Chondrocyte (in vitro differentiated cells): Measurements from ENCODE around the gene FNBP1. TPM values are rescaled to one million over a fixed set of nuclear protein-coding genes. Genes with fewer than 3 reads are reported as not detected.
A peak's percentile ranks its signal among the peaks of the same experiment; 100 is the strongest.

Experiments used
- DNase-seq: peaks from one replicate; pipeline ENCODE4 v3.0.0; 2021; ENCODE audit warnings: mixed read lengths, low spot score
- H3K27ac Mint-ChIP-seq: one replicate; pipeline ENCODE4 v1.8.0; 2021; ENCODE audit warnings: mild to moderate bottlenecking, moderate library complexity, mixed read lengths; ENCODE audit not compliant: unreplicated experiment
- H3K27me3 Mint-ChIP-seq: 2 replicates; pipeline ENCODE4 v1.8.0; 2021; ENCODE audit warnings: low read depth, mixed read lengths
- H3K36me3 Mint-ChIP-seq: 2 replicates; pipeline ENCODE4 v1.8.0; 2021; ENCODE audit warnings: low read depth, mixed read lengths
- H3K4me1 Mint-ChIP-seq: 2 replicates; pipeline ENCODE4 v1.8.0; 2021; ENCODE audit warnings: low read depth, mild to moderate bottlenecking, mixed read lengths
- H3K4me3 Mint-ChIP-seq: one replicate; pipeline ENCODE4 v1.8.0; 2021; ENCODE audit warnings: mild to moderate bottlenecking, moderate library complexity, mixed read lengths; ENCODE audit not compliant: unreplicated experiment
- H3K9me3 Mint-ChIP-seq: 2 replicates; pipeline ENCODE4 v1.8.0; 2021; ENCODE audit warnings: low read depth, mixed read lengths
- CTCF ChIP-seq: fragments of 200-600 bp; sonication (generic); IDR thresholded peaks from 2 replicates; pipeline ENCODE4 v1.5.0; 2021; ENCODE audit warnings: antibody characterized with exemption, mild to moderate bottlenecking, moderate library complexity
- total RNA-seq: library from RNA; stranded (reverse); gene quantifications from 3 replicates; pipeline ENCODE4 v1.2.1, GENCODE V29; 2021

FNBP1 gene
- total RNA-seq, 1 donor from 2014 or later = 61.2 TPM

- H3K36me3 Mint-ChIP-seq = peaks cover 12% of the 10 kb centered on the region
- H3K4me1 Mint-ChIP-seq = peaks cover 68% of the 10 kb centered on the region
- H3K4me3 Mint-ChIP-seq = no peak overlapping the region
- H3K27ac Mint-ChIP-seq = peak overlapping the region; percentile 97
- no peak for DNase-seq
- H3K9me3 Mint-ChIP-seq = no peaks in the 10 kb centered on the region
- TF ChIP-seq CTCF = no peak
- no peaks in the 10 kb centered on the region for H3K27me3 Mint-ChIP-seq
Observed at GRCh38 chr9:129964901-129965734, 77.9 kb downstream of the FNBP1 start.

DNA sequence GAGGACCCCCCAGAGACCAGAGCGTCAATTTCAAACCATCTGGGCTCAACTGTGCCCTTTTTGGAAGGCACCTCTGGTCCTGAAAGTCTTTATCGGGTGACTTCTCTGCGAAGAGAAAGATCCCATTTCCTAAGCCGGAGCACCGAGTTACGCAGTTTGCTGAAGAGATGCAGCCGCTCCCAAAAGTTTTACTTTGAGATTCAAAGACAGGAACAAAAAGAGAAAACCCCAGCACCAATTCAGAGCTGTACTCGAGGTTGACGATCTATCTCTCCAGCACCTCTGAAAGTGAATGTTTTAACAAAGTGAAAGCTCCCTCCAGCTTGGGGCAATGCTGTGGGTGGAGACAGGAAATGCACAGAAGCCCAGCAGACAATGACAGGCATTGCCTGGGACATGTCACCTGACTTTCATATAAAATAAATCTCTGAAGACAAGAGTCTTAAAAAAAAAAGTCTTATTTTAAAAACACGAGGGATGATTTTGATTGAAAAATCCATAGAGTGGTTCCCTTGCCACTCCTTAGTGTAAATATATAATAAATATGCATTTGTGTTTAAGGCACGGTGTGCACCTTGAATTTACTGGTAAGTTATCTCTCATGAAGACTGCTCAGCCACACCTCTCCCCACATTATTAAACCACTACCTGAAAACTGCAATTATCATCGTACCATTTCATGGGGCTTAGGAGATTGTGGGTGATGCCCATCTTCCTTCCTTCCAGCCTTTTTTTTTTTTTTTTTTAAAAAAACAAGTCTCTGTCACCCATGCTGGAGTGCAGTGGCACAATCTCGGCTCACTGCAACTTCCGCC lies 79.9 kb downstream of the FNBP1 start:
- no peak for TF ChIP-seq CTCF
- H3K9me3 Mint-ChIP-seq = no peaks in the 10 kb centered on the region
- H3K27ac Mint-ChIP-seq = peak overlapping the region; percentile 97
- H3K36me3 Mint-ChIP-seq = peaks cover 12% of the 10 kb centered on the region
- H3K4me3 Mint-ChIP-seq = peak overlapping the region; percentile 71
- DNase-seq = no peak
- peaks cover 55% of the 10 kb centered on the region for H3K4me1 Mint-ChIP-seq
- H3K27me3 Mint-ChIP-seq = no peaks in the 10 kb centered on the region

GRCh38 chr9:129962451-129962864 lies 80.5 kb downstream of the FNBP1 start:
- Mint-ChIP-seq H3K4me3 (peak overlapping the region; percentile 71), H3K36me3 (peaks cover 14% of the 10 kb centered on the region), H3K27ac (peak overlapping the region; percentile 97), H3K9me3 (no peaks in the 10 kb centered on the region), H3K27me3 (no peaks in the 10 kb centered on the region), H3K4me1 (peaks cover 55% of the 10 kb centered on the region)
- no peak for TF ChIP-seq CTCF
- no peak for DNase-seq

DNA sequence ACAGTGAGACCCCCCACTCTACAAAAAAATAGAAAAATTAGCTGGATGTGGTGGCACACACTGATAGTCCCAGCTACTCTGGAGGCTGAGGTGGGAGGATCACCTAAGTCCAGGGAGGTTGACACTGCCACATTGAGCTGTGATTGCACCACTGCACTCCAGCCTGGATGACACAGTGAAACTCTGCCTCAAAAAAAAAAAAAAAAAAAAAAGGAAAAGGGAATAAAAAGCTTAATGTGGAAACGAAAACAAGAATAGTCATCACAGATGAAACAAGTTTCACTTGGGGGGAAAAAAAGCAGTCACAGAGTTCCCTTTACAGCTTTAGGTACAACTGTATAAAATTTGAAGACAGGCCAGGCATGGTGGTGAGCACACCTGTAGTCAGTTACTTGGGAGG lies 84.2 kb downstream of the FNBP1 start:
- Mint-ChIP-seq H3K9me3 (no peaks in the 10 kb centered on the region), H3K27me3 (no peaks in the 10 kb centered on the region), H3K27ac (peak overlapping the region; percentile 12), H3K36me3 (peaks cover 9% of the 10 kb centered on the region), H3K4me1 (peaks cover 30% of the 10 kb centered on the region), H3K4me3 (no peak overlapping the region)
- no peak for DNase-seq
- no peak for TF ChIP-seq CTCF

GRCh38 chr9:129954868-129955550 lies 88.0 kb downstream of the FNBP1 start:
- peaks cover 9% of the 10 kb centered on the region for H3K36me3 Mint-ChIP-seq
- H3K27ac Mint-ChIP-seq = peak overlapping the region; percentile 61
- no peak overlapping the region for H3K4me3 Mint-ChIP-seq
- no peaks in the 10 kb centered on the region for H3K9me3 Mint-ChIP-seq
- DNase-seq = no peak
- no peaks in the 10 kb centered on the region for H3K27me3 Mint-ChIP-seq
- TF ChIP-seq CTCF = no peak
- peaks cover 7% of the 10 kb centered on the region for H3K4me1 Mint-ChIP-seq
